Activated T-helper 2 cell treated with anti-CD3 and anti-CD28 coated beads, Interferon-gamma antibody, Interleukin-2, Interleukin-4, amounts not matched to agents 10 μg/mL and 5 μg/mL and 100 μg/mL, durations not matched to agents 14 hours and 24 hours and 36 hours (primary cell): ENCODE data around the gene PRKD1. TPM values are rescaled to one million over a fixed set of nuclear protein-coding genes. Genes with fewer than 3 reads are reported as not detected.

Experiments
- DNase-seq: peaks from one replicate; pipeline ENCODE4 v3.0.0; 2021; ENCODE audit warnings: low spot score
- H3K27ac Mint-ChIP-seq: one replicate; pipeline ENCODE4 v1.8.0; 2021; ENCODE audit warnings: mixed read lengths
- H3K27me3 Mint-ChIP-seq: one replicate; pipeline ENCODE4 v1.8.0; 2021; ENCODE audit warnings: low read depth, mixed read lengths
- H3K36me3 Mint-ChIP-seq: one replicate; pipeline ENCODE4 v1.8.0; 2021; ENCODE audit warnings: low read depth, mixed read lengths
- H3K4me1 Mint-ChIP-seq: one replicate; pipeline ENCODE4 v1.8.0; 2021; ENCODE audit warnings: low read depth, mixed read lengths
- H3K4me3 Mint-ChIP-seq: one replicate; pipeline ENCODE4 v1.8.0; 2021; ENCODE audit warnings: low read depth, mild to moderate bottlenecking, moderate library complexity, mixed read lengths
- H3K9me3 Mint-ChIP-seq: one replicate; pipeline ENCODE4 v1.8.0; 2021; ENCODE audit warnings: mixed read lengths
- intact Hi-C: fragments of 100-400 bp; cut with micrococcal nuclease; formaldehyde crosslinking; loops from one replicate; pipeline ENCODE4 v1.15.1; 2023
- total RNA-seq: library from RNA; stranded (reverse); gene quantifications from 2 replicates; pipeline ENCODE4 v1.2.3, GENCODE V29; 2022

The PRKD1 gene
- total RNA-seq, 1 donor from 2014 or later: not detected

DNA sequence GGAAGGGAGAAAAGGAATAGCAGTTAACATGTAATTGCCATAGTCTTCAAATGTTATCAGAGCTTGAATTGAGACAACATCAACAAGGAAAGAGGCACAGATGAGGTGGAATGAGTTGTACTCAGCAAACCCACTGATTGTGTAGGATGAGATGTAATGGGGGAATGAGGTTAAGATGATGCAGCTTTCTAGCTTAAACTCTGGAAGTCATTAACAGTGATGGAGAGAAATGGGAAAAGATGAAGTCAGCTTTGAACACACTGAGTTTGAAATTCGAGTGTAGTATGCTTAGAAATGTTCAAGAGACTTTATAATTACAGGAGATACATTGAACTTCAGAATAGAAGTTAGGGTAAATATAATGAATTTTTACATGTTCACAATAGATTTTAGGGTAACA is 106.9 kb downstream of the PRKD1 start:
- no peak overlapping the region for H3K4me3 Mint-ChIP-seq
- H3K27ac Mint-ChIP-seq: no peak overlapping the region
- peaks cover 11% of the 10 kb centered on the region for H3K9me3 Mint-ChIP-seq
- intact Hi-C loops: no loop called here
- H3K36me3 Mint-ChIP-seq: no peaks in the 10 kb centered on the region
- DNase-seq: no peak
- no peaks in the 10 kb centered on the region for H3K27me3 Mint-ChIP-seq
- H3K4me1 Mint-ChIP-seq: no peaks in the 10 kb centered on the region

GRCh38 chr14:29817767-29818405 is 109.8 kb downstream of the PRKD1 start:
- intact Hi-C loops: no loop called here
- peaks cover 16% of the 10 kb centered on the region for H3K9me3 Mint-ChIP-seq
- H3K4me3 Mint-ChIP-seq: no peak overlapping the region
- H3K27me3 Mint-ChIP-seq: no peaks in the 10 kb centered on the region
- H3K27ac Mint-ChIP-seq: no peak overlapping the region
- no peaks in the 10 kb centered on the region for H3K4me1 Mint-ChIP-seq
- DNase-seq: no peak
- no peaks in the 10 kb centered on the region for H3K36me3 Mint-ChIP-seq

DNA sequence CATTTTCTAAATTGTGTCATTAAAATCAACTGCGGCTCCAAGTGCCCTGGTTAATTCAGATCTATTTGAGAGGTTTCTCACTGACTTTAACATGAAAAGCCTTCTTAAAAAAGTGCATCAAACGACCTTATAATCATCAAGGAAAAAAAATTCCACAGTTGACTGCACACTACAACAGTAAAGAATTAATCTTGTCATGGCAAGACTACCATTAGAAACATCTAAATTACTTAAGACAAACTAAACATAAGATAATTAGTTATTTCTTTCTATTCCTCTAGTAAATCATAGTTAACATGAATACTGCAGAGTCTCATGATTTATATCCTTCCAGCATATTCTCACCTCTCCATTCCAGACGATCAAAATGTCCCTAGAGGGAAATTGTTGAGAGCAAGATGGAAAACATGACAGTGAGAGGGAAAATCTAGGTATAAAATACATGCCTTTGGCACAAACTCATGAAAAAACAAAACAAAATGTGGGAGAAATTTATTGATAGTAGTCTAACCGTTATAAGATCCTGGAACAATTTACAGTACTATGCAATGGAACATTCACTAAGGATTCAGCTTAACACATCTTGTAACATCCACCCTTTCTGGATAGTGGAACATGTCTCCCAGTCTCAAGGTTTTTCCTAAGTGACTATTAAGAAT is 112.5 kb downstream of the PRKD1 start:
- Mint-ChIP-seq H3K9me3 (peaks cover 18% of the 10 kb centered on the region), H3K36me3 (no peaks in the 10 kb centered on the region), H3K4me3 (no peak overlapping the region), H3K27ac (no peak overlapping the region), H3K4me1 (no peaks in the 10 kb centered on the region), H3K27me3 (no peaks in the 10 kb centered on the region)
- DNase-seq: no peak
- intact Hi-C loops: no loop called here

DNA sequence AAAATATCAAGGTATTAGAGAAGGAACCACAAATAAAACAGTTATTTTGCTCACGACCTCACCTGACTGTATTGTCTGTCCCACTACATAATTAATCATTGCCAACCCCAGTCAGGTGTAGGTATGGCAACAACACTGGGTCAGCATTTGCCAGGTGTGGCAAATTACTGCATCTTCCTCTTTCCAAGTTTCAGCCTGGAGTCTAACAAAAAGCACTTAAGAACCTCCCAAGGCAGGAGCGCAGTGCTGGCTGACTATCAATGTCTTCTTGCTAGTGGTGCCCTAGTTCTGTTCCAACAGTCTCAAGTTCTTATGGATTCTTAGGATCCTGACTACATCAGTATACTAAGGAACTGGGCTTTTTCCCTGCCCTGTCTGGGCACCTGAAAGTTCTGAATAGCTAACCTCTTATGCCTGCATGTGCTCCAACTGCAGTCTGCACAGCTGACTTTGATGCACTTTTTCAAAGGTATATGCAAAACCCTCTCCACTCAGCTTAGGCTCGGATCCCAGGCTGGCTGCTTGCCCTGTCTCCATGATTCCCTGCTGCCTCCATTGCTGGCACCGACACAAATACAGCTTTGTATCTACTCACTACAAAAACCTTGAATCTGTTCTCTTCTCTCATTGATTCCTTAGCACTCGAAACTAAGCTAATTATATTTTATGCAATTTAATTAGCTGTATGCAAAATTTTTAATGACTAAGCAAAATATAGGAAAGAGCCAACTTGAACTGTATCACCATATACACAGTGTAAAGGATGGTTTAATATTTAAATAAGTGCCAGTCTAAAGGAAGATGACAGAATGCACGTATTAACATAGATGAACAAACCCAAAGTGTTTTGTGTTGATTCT is 113.3 kb downstream of the PRKD1 start:
- H3K27me3 Mint-ChIP-seq: no peaks in the 10 kb centered on the region
- no peak overlapping the region for H3K4me3 Mint-ChIP-seq
- no peaks in the 10 kb centered on the region for H3K36me3 Mint-ChIP-seq
- no peak overlapping the region for H3K27ac Mint-ChIP-seq
- peaks cover 23% of the 10 kb centered on the region for H3K9me3 Mint-ChIP-seq
- intact Hi-C loops: no loop called here
- H3K4me1 Mint-ChIP-seq: no peaks in the 10 kb centered on the region
- DNase-seq: no peak

GRCh38 chr14:29810682-29811081 is 117.0 kb downstream of the PRKD1 start:
- no peaks in the 10 kb centered on the region for H3K27me3 Mint-ChIP-seq
- H3K36me3 Mint-ChIP-seq: no peaks in the 10 kb centered on the region
- H3K4me1 Mint-ChIP-seq: no peaks in the 10 kb centered on the region
- H3K9me3 Mint-ChIP-seq: peaks cover 32% of the 10 kb centered on the region
- H3K4me3 Mint-ChIP-seq: no peak overlapping the region
- no peak overlapping the region for H3K27ac Mint-ChIP-seq
- no peak for DNase-seq
- intact Hi-C loops: no loop called here

DNA sequence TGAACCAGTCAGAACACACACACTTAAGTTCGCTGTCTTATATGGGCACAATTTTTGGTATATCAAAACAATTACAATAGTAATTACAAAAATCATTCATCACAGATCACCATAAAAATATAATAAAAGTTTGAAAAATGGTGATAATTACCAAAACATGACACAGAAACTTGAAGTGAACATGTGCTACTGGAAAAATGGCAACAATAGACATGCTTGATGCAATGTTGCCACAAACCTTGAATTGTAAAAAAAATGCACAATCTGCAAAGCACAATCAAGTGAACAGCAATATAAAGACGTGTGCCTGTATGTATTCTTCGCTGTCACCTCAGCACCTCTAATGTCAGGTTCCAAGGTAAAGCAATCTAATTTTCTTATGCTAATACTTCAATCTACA is 117.6 kb downstream of the PRKD1 start:
- intact Hi-C loops: no loop called here
- Mint-ChIP-seq H3K4me3 (no peak overlapping the region), H3K27ac (no peak overlapping the region), H3K4me1 (no peaks in the 10 kb centered on the region), H3K9me3 (peaks cover 36% of the 10 kb centered on the region), H3K27me3 (no peaks in the 10 kb centered on the region), H3K36me3 (no peaks in the 10 kb centered on the region)
- no peak for DNase-seq

DNA sequence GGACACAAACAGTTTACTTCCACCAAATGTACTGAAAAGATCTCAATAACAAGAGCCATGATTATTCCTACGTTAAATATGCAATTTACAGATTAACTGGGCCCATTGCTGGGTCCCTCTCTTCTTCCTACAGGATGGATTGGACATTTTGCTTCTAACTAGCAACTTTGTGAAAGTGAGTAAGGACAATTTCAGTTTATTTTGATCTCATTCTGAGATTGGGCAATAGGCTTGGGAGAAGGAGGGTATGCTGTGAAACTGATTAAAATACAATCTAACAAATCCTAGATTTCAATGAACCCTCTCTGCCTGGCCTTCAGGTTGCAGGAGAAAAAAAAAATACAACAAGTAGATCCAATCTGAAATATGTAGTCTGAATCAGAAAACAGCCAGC is 121.5 kb downstream of the PRKD1 start:
- Mint-ChIP-seq H3K4me1 (no peaks in the 10 kb centered on the region), H3K27ac (no peak overlapping the region), H3K4me3 (no peak overlapping the region), H3K36me3 (no peaks in the 10 kb centered on the region), H3K27me3 (no peaks in the 10 kb centered on the region), H3K9me3 (peaks cover 27% of the 10 kb centered on the region)
- intact Hi-C loops: no loop called here
- no peak for DNase-seq

DNA sequence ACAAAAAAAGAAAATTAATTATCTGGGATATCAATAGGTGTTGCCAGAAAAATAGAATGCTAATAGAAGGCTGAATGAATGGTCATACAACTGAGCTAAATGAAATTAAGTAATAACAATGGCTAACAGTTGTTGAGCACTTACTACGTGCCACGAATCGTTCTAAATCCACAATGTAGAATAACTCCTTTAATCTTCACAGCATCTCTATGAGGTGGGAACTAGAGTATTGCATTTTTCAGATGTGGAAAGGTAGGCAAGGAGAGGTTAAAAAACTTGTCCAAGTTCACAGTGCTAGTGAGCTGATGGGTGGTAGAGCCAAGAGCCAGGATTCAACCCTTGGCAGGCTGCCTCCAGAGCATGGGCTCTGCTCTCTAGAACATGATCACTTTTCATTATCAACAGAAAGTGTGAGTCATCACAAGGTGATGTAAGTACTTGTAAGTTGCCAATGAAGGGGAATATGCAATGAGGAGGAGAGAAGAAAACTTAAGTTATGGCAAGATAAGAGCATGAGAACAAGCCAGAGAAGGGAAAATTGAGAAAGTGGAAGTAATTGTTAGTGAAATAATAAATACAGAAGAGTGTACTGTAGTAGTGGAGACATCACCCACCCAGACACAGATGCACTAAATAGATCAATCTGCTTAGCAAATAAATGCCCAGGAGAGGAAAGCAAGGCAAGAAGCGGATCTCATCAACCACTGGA is 122.1 kb downstream of the PRKD1 start:
- Mint-ChIP-seq H3K4me3 (no peak overlapping the region), H3K4me1 (no peaks in the 10 kb centered on the region), H3K9me3 (peaks cover 27% of the 10 kb centered on the region), H3K36me3 (no peaks in the 10 kb centered on the region), H3K27ac (no peak overlapping the region), H3K27me3 (no peaks in the 10 kb centered on the region)
- intact Hi-C loops: no loop called here
- no peak for DNase-seq

GRCh38 chr14:29804481-29805266 is 123.0 kb downstream of the PRKD1 start:
- H3K27ac Mint-ChIP-seq: no peak overlapping the region
- H3K9me3 Mint-ChIP-seq: peaks cover 25% of the 10 kb centered on the region
- H3K4me1 Mint-ChIP-seq: no peaks in the 10 kb centered on the region
- DNase-seq: no peak
- H3K36me3 Mint-ChIP-seq: no peaks in the 10 kb centered on the region
- H3K4me3 Mint-ChIP-seq: no peak overlapping the region
- no peaks in the 10 kb centered on the region for H3K27me3 Mint-ChIP-seq
- intact Hi-C loops: no loop called here

- H3K4me1 Mint-ChIP-seq: no peaks in the 10 kb centered on the region
- intact Hi-C loops: no loop called here
- H3K36me3 Mint-ChIP-seq: no peaks in the 10 kb centered on the region
- no peak for DNase-seq
- H3K27me3 Mint-ChIP-seq: no peaks in the 10 kb centered on the region
- H3K4me3 Mint-ChIP-seq: no peak overlapping the region
- peaks cover 25% of the 10 kb centered on the region for H3K9me3 Mint-ChIP-seq
- no peak overlapping the region for H3K27ac Mint-ChIP-seq
These were observed 124.6 kb downstream of the PRKD1 start for GRCh38 chr14:29803045-29803444.

DNA sequence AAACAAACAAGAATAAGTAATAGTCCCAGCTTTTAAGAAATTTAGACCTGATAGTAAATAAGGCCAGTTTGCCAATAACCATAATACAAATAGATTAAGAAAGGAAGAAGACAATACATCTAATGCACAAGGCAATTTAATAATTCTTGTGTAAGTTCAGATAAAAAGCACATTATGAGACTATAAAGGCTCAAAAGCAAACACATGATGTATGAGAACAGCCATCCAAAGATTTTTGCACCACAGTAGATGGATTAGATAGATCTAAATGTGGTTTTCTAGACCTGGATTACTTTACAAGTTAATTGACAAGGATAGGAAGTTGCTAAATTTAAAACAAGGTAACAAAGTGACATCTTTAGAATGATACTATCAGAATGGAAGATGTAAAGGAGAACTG is 125.4 kb downstream of the PRKD1 start:
- no peaks in the 10 kb centered on the region for H3K27me3 Mint-ChIP-seq
- no peak overlapping the region for H3K27ac Mint-ChIP-seq
- H3K36me3 Mint-ChIP-seq: no peaks in the 10 kb centered on the region
- no peaks in the 10 kb centered on the region for H3K4me1 Mint-ChIP-seq
- intact Hi-C loops: no loop called here
- H3K4me3 Mint-ChIP-seq: no peak overlapping the region
- H3K9me3 Mint-ChIP-seq: peaks cover 25% of the 10 kb centered on the region
- no peak for DNase-seq

GRCh38 chr14:29800961-29801360 is 126.7 kb downstream of the PRKD1 start:
- no peak overlapping the region for H3K27ac Mint-ChIP-seq
- no peaks in the 10 kb centered on the region for H3K4me1 Mint-ChIP-seq
- H3K4me3 Mint-ChIP-seq: no peak overlapping the region
- H3K27me3 Mint-ChIP-seq: no peaks in the 10 kb centered on the region
- peaks cover 25% of the 10 kb centered on the region for H3K9me3 Mint-ChIP-seq
- no peaks in the 10 kb centered on the region for H3K36me3 Mint-ChIP-seq
- intact Hi-C loops: no loop called here
- no peak for DNase-seq
